Transverse colon (tissue), 3 donors: ENCODE measurements around the gene GARS1.

ENCODE experiments used
- CTCF ChIP-seq, 5 experiments: fragments of 200-600 bp in 3 of 5; fragments of 450-650 bp in 2 of 5; sonication (generic) in 3 of 5; IDR thresholded peaks; 1 replicate in 2 of 5; 2 replicates in 3 of 5; pipeline ENCODE4 v1.5.1; 2016 to 2017; ENCODE audit warnings: antibody characterized with exemption in 5 of 5, inconsistent platforms in 3 of 5, mild to moderate bottlenecking in 2 of 5, moderate library complexity in 1 of 5
- POLR2A ChIP-seq: fragments of 450-650 bp; IDR thresholded peaks from one replicate; pipeline ENCODE4 v1.6.1; 2016; ENCODE audit warnings: antibody characterized with exemption, mild to moderate bottlenecking, moderate library complexity

- TF ChIP-seq POLR2A (no peak), CTCF (IDR thresholded peaks at IDR 0.05) (no peak)
Measured at GRCh38 chr7:30618961-30619360, 24.3 kb downstream of the GARS1 start.
